Measurements from ENCODE around the gene COMMD9.
"Not testable (repeated sequence)": the region's sequence is repeated elsewhere in the genome, so short reads cannot be mapped to it uniquely, and the experiment has no call there.

COMMD9 gene

GRCh38 chr11:36289226-36289852 is at the start of gene COMMD9:
Gene COMMD9 (minus strand): TSS chr11:36289424. CDS start chr11:36289412, 12 bp downstream.
- peak; percentile 74 for DNase-seq (ENCODE audit: low spot score)

- no peak for DNase-seq (ENCODE audit: low spot score)
Observed at GRCh38 chr11:36333897-36334296, 44.7 kb upstream of the COMMD9 start.

GRCh38 chr11:36333468-36333867 is 44.2 kb upstream of the COMMD9 start:
- no peak for DNase-seq (ENCODE audit: low spot score)

- no peak for DNase-seq (ENCODE audit: low spot score)
Observed at GRCh38 chr11:36330411-36330810, 41.2 kb upstream of the COMMD9 start.

GRCh38 chr11:36328966-36329673 is 39.9 kb upstream of the COMMD9 start:
- DNase-seq (ENCODE audit: low spot score): no peak

GRCh38 chr11:36326524-36327419 is 37.5 kb upstream of the COMMD9 start:
- DNase-seq (ENCODE audit: low spot score): no peak

GRCh38 chr11:36325403-36325802 is 36.2 kb upstream of the COMMD9 start:
- DNase-seq (ENCODE audit: low spot score): not testable (repeated sequence)

- DNase-seq (ENCODE audit: low spot score): not testable (repeated sequence)
Observed at GRCh38 chr11:36324956-36325355, 35.7 kb upstream of the COMMD9 start.

- DNase-seq (ENCODE audit: low spot score): no peak
Observed at GRCh38 chr11:36317992-36318391, 28.8 kb upstream of the COMMD9 start.

GRCh38 chr11:36316049-36316448 is 26.8 kb upstream of the COMMD9 start:
- no peak for DNase-seq (ENCODE audit: low spot score)

GRCh38 chr11:36314434-36314767 is 25.2 kb upstream of the COMMD9 start:
- no peak for DNase-seq (ENCODE audit: low spot score)

GRCh38 chr11:36313750-36314433 is 24.7 kb upstream of the COMMD9 start:
- DNase-seq (ENCODE audit: low spot score): no peak

- DNase-seq (ENCODE audit: low spot score): no peak
Observed at GRCh38 chr11:36312611-36313472, 23.6 kb upstream of the COMMD9 start.

- no peak for DNase-seq (ENCODE audit: low spot score)
Observed at GRCh38 chr11:36311926-36312595, 22.8 kb upstream of the COMMD9 start.

- no peak for DNase-seq (ENCODE audit: low spot score)
Observed at GRCh38 chr11:36309779-36310178, 20.6 kb upstream of the COMMD9 start.

- no peak for DNase-seq (ENCODE audit: low spot score)
Observed at GRCh38 chr11:36308577-36308976, 19.4 kb upstream of the COMMD9 start.

GRCh38 chr11:36306888-36307287 is 17.7 kb upstream of the COMMD9 start:
- no peak for DNase-seq (ENCODE audit: low spot score)

GRCh38 chr11:36305047-36305446 is 15.8 kb upstream of the COMMD9 start:
- no peak for DNase-seq (ENCODE audit: low spot score)

GRCh38 chr11:36304351-36304750 is 15.1 kb upstream of the COMMD9 start:
- no peak for DNase-seq (ENCODE audit: low spot score)

GRCh38 chr11:36300650-36301049 is 11.4 kb upstream of the COMMD9 start:
- DNase-seq (ENCODE audit: low spot score): no peak

All from HuH-7.5 (cell line).